ENCODE results near the gene PYGO1.

The PYGO1 gene

DNA sequence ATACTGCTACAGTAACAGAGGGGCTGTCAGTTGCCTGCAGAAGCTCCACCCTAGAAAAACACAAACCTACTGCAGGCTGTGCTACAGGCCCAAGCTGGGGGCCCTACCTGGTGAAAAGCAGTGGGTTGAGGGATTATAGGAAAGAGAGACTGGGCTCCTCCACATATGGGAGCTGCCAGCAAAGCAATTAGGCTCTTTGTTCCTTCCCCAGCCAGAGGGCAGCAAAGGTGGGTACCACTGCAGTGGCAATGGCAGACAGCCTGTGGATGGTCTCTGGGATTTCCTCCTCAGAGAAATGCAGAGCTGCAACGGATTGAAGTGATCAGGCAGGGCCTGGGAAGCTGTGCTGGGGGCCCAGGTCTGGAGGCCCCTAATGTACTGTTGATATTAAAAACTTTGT lies 61.0 kb downstream of the PYGO1 start:
- TF ChIP-seq, protein P1, sequence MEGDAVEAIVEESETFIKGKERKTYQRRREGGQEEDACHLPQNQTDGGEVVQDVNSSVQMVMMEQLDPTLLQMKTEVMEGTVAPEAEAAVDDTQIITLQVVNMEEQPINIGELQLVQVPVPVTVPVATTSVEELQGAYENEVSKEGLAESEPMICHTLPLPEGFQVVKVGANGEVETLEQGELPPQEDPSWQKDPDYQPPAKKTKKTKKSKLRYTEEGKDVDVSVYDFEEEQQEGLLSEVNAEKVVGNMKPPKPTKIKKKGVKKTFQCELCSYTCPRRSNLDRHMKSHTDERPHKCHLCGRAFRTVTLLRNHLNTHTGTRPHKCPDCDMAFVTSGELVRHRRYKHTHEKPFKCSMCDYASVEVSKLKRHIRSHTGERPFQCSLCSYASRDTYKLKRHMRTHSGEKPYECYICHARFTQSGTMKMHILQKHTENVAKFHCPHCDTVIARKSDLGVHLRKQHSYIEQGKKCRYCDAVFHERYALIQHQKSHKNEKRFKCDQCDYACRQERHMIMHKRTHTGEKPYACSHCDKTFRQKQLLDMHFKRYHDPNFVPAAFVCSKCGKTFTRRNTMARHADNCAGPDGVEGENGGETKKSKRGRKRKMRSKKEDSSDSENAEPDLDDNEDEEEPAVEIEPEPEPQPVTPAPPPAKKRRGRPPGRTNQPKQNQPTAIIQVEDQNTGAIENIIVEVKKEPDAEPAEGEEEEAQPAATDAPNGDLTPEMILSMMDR (conservative IDR thresholded peaks at IDR 0.05; ENCODE audit: low read length): no peak
- H3K4me3 ChIP-seq (ENCODE audit: low read length): no peak overlapping the region
- no peak for DNase-seq (ENCODE audit: low read depth)

DNA sequence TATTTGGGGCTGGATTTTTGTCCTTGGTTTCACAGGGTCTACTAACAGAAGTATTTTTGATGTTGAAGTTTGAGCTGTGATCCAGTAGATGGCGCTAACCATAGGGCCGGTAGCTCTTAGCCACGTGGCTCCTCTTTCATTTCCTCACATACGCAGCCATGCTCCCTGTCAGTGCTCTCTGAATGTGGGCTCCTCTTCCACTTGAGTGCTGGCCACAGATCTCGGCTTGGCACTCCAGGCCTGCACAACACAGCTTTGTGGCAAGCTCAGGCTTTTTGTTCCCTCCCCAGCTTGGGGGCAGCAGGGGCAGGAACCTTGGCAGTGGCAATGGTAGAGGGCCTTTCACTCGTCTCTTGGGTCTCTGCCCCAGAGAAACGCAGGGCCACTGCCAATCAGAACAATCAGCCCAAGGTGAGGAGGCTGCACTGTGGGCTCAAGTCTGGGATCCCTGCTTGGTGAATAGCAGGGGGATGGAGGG lies 61.5 kb downstream of the PYGO1 start:
- DNase-seq (ENCODE audit: low read depth): peak; percentile 67
- no peak overlapping the region for H3K4me3 ChIP-seq (ENCODE audit: low read length)
- TF ChIP-seq, protein P1 (conservative IDR thresholded peaks at IDR 0.05; ENCODE audit: low read length): peak; percentile 76

- no peak for DNase-seq (ENCODE audit: low read depth)
- TF ChIP-seq, protein P1 (conservative IDR thresholded peaks at IDR 0.05; ENCODE audit: low read length): no peak
Measured at GRCh38 chr15:55522742-55523450, 65.2 kb downstream of the PYGO1 start.

GRCh38 chr15:55518641-55519040 lies 69.5 kb downstream of the PYGO1 start:
- no peak for DNase-seq (ENCODE audit: low read depth)
- no peak overlapping the region for H3K4me3 ChIP-seq (ENCODE audit: low read length)
- TF ChIP-seq, protein P1 (conservative IDR thresholded peaks at IDR 0.05; ENCODE audit: low read length): peak; percentile 18; the same call in 1 of the 2 replicates

More at GRCh38 chr15:55522742-55523450, 65.2 kb downstream of the PYGO1 start:
- no peak overlapping the region for H3K4me3 ChIP-seq (ENCODE audit: low read length)

DNA sequence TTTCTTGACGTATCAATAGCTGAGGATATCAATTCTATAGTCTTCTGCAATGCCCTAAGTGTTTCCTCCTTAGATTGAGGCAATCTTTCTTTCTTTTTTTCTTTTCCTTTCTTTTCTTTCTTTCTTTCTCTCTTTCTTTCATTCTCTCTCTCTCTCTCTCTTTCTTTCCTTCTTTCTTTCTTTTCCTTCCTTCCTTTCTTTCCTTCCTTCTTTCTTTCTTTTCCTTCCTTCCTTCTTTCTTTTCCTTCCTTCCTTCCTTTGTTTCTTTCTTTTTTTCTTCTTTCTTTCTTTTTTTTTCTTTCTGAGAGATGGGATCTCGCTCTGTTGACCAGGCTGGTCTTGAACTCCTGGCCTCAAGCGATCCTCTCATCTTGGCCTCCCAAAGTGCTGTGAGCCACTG lies 70.1 kb downstream of the PYGO1 start:
- TF ChIP-seq, protein P1 (conservative IDR thresholded peaks at IDR 0.05; ENCODE audit: low read length): no peak

GRCh38 chr15:55515991-55516776 lies 72.0 kb downstream of the PYGO1 start:
- TF ChIP-seq, protein P1 (conservative IDR thresholded peaks at IDR 0.05; ENCODE audit: low read length): no peak
- no peak overlapping the region for H3K4me3 ChIP-seq (ENCODE audit: low read length)
- no peak for DNase-seq (ENCODE audit: low read depth)

More for the DNA sequence above, 70.1 kb downstream of the PYGO1 start:
- no peak for DNase-seq (ENCODE audit: low read depth)
- H3K4me3 ChIP-seq (ENCODE audit: low read length): no peak overlapping the region
